SK-N-SH treated with all-trans-retinoic acid at 6 μM for 48 hours (cell line): ENCODE data around the gene ZBTB46.

Experiments used
- ATAC-seq: fragments of 200-7000 bp; cut with Tn5 transposase; 3 replicates; pipeline ENCODE4 v1.9.1; 2020; ENCODE audit warnings: mild to moderate bottlenecking, moderate library complexity
- BACH2 ChIP-seq: fragments of 250-450 bp; sonication (Bioruptor Pico); IDR thresholded peaks from 2 replicates; pipeline ENCODE4 v1.9.0; 2021; ENCODE audit warnings: mild to moderate bottlenecking, borderline replicate concordance
- CSDC2 ChIP-seq: fragments of 250-450 bp; sonication (Bioruptor Pico); IDR thresholded peaks from 2 replicates; pipeline ENCODE4 v1.5.0; 2020; ENCODE audit warnings: mild to moderate bottlenecking, moderate library complexity
- CSRNP3 ChIP-seq: fragments of 250-450 bp; sonication (Bioruptor Pico); IDR thresholded peaks from 2 replicates; pipeline ENCODE4 v1.5.1; 2021; ENCODE audit warnings: mild to moderate bottlenecking, moderate library complexity
- ESRRG ChIP-seq: fragments of 250-450 bp; sonication (Bioruptor Pico); IDR thresholded peaks from 2 replicates; pipeline ENCODE4 v1.6.1; 2021; ENCODE audit warnings: mild to moderate bottlenecking
- GLIS3 ChIP-seq: fragments of 250-450 bp; sonication (Bioruptor Pico); IDR thresholded peaks from 2 replicates; pipeline ENCODE4 v1.5.0; 2020; ENCODE audit warnings: mild to moderate bottlenecking, moderate library complexity
- ISL1 ChIP-seq: fragments of 250-450 bp; sonication (Bioruptor Pico); IDR thresholded peaks from 2 replicates; pipeline ENCODE4 v2.1.2; 2022; ENCODE audit warnings: mild to moderate bottlenecking, moderate library complexity
- OSR1 ChIP-seq: fragments of 250-450 bp; sonication (Bioruptor Pico); IDR thresholded peaks from 2 replicates; pipeline ENCODE4 v1.8.0; 2022; ENCODE audit warnings: moderate library complexity, mild to moderate bottlenecking, inconsistent platforms
- PATZ1 ChIP-seq: fragments of 250-450 bp; sonication (Bioruptor Pico); IDR thresholded peaks from 2 replicates; pipeline ENCODE4 v1.8.0; 2020; ENCODE audit warnings: mild to moderate bottlenecking, moderate library complexity, borderline replicate concordance
- POU6F1 ChIP-seq: fragments of 250-450 bp; sonication (Bioruptor Pico); IDR thresholded peaks from 2 replicates; pipeline ENCODE4 v1.8.0; 2021; ENCODE audit warnings: low read depth, mild to moderate bottlenecking, moderate library complexity, borderline replicate concordance
- PPARA ChIP-seq: fragments of 250-450 bp; sonication (Bioruptor Pico); IDR thresholded peaks from 2 replicates; pipeline ENCODE4 v1.5.0; 2020; ENCODE audit warnings: mild to moderate bottlenecking, borderline replicate concordance
- RARB ChIP-seq: fragments of 250-450 bp; sonication (Bioruptor Pico); IDR thresholded peaks from 2 replicates; pipeline ENCODE4 v1.8.0; 2021; ENCODE audit warnings: mild to moderate bottlenecking, moderate library complexity
- SNAI2 ChIP-seq: fragments of 250-450 bp; sonication (Bioruptor Pico); IDR thresholded peaks from 2 replicates; pipeline ENCODE4 v1.5.0; 2020; ENCODE audit warnings: mild to moderate bottlenecking, moderate library complexity
- TCF4 ChIP-seq: fragments of 250-450 bp; sonication (Bioruptor Pico); IDR thresholded peaks from 2 replicates; pipeline ENCODE4 v1.8.0; 2021; ENCODE audit warnings: mild to moderate bottlenecking, moderate library complexity, borderline replicate concordance
- TOX ChIP-seq: fragments of 250-450 bp; sonication (Bioruptor Pico); IDR thresholded peaks from 2 replicates; pipeline ENCODE4 v1.8.0; 2021; ENCODE audit warnings: mild to moderate bottlenecking, moderate library complexity, borderline replicate concordance
- TSHZ2 ChIP-seq: fragments of 250-450 bp; sonication (Bioruptor Pico); IDR thresholded peaks from 2 replicates; pipeline ENCODE4 v1.5.0; 2020; ENCODE audit warnings: mild to moderate bottlenecking, moderate library complexity
- ZFP3 ChIP-seq: fragments of 250-450 bp; sonication (Bioruptor Pico); IDR thresholded peaks from 2 replicates; pipeline ENCODE4 v1.5.0; 2020; ENCODE audit warnings: mild to moderate bottlenecking, moderate library complexity
- ZFP30 ChIP-seq: fragments of 450-650 bp; formaldehyde crosslinking; IDR thresholded peaks from 2 replicates; pipeline ENCODE4 v1.5.0; 2022; ENCODE audit warnings: mild to moderate bottlenecking, moderate library complexity
- ZNF565 ChIP-seq: fragments of 450-650 bp; formaldehyde crosslinking; conservative IDR thresholded peaks from 2 replicates; pipeline ENCODE4 v1.5.0; 2020; ENCODE audit warnings: low read depth, mild to moderate bottlenecking, moderate library complexity
- ZNF70 ChIP-seq: fragments of 450-650 bp; formaldehyde crosslinking; IDR thresholded peaks from 2 replicates; pipeline ENCODE4 v1.5.0; 2020; ENCODE audit warnings: mild to moderate bottlenecking, moderate library complexity
- ZNF8 ChIP-seq: fragments of 450-650 bp; formaldehyde crosslinking; IDR thresholded peaks from 2 replicates; pipeline ENCODE4 v1.5.0; 2020; ENCODE audit warnings: mild to moderate bottlenecking, moderate library complexity

ZBTB46 gene

GRCh38 chr20:63789836-63790571 is 41.1 kb downstream of the ZBTB46 start:
- no peak for ATAC-seq
- TF ChIP-seq ESRRG (CRISPR knock-in tag) (no peak), ISL1 (no peak), ZFP3 (no peak), TSHZ2 (no peak), PATZ1 (CRISPR knock-in tag) (no peak), GLIS3 (no peak), PPARA (no peak), ZNF565 (CRISPR knock-in tag) (no peak), ZFP30 (CRISPR knock-in tag) (no peak), TCF4 (CRISPR knock-in tag) (no peak), ZNF8 (CRISPR knock-in tag) (no peak), BACH2 (CRISPR knock-in tag) (no peak), TOX (CRISPR knock-in tag) (no peak), SNAI2 (no peak), ZNF70 (CRISPR knock-in tag) (no peak), CSDC2 (CRISPR knock-in tag) (no peak), POU6F1 (no peak), CSRNP3 (CRISPR knock-in tag) (no peak), OSR1 (no peak), RARB (no peak)

- TF ChIP-seq ZNF8 (CRISPR knock-in tag) (no peak), BACH2 (CRISPR knock-in tag) (no peak), ISL1 (no peak), PPARA (no peak), TSHZ2 (no peak), ZNF565 (CRISPR knock-in tag) (no peak), PATZ1 (CRISPR knock-in tag) (no peak), CSDC2 (CRISPR knock-in tag) (no peak)
Observed at GRCh38 chr20:63787749-63788148, 43.3 kb downstream of the ZBTB46 start.

More at GRCh38 chr20:63787749-63788148, 43.3 kb downstream of the ZBTB46 start:
- ATAC-seq, result no peak
